Peyer's patch (tissue), 4 donors: ENCODE measurements around the gene PNPLA8. TPM values are rescaled to one million over a fixed set of nuclear protein-coding genes. Genes with fewer than 3 reads are reported as not detected.
A peak's percentile ranks its signal among the peaks of the same experiment; 100 is the strongest.

Source experiments
- DNase-seq, 3 donors: peaks; one replicate each; pipeline ENCODE4 v3.0.0-alpha.2; 2017 to 2019
- H3K27ac ChIP-seq, 4 donors: fragments of 200-600 bp; sonication (generic); one replicate each; pipeline ENCODE4 v1.5.1; 2016 to 2019
- H3K27me3 ChIP-seq, 2 donors: fragments of 200-600 bp; sonication (generic); one replicate each; pipeline ENCODE4 v1.5.1; 2019
- H3K36me3 ChIP-seq, 3 donors: fragments of 200-600 bp; sonication (generic); one replicate each; pipeline ENCODE4 v1.5.1; 2016 to 2019
- H3K4me1 ChIP-seq, 4 donors: fragments of 200-600 bp; sonication (generic); one replicate each; pipeline ENCODE4 v1.5.1; 2016 to 2019
- H3K4me3 ChIP-seq, 4 donors: fragments of 200-600 bp; sonication (generic); 1 replicate in 3 of 4; 2 replicates in 1 of 4; pipeline ENCODE4 v1.5.1; 2016 to 2019; ENCODE audit warnings: mild to moderate bottlenecking in 1 of 4
- H3K9me3 ChIP-seq, 4 donors: fragments of 200-600 bp; sonication (generic); one replicate each; pipeline ENCODE4 v1.5.1; 2016 to 2019; ENCODE audit warnings: mild to moderate bottlenecking in 1 of 4
- CTCF ChIP-seq, 6 experiments: fragments of 450-650 bp in 4 of 6; fragments of 200-600 bp in 2 of 6; sonication (generic) in 1 of 6; IDR thresholded peaks; one replicate each; pipeline ENCODE4 v1.5.1; 2017 to 2019; ENCODE audit warnings: antibody characterized with exemption in 6 of 6, mild to moderate bottlenecking in 3 of 6, moderate library complexity in 1 of 6
- POLR2A ChIP-seq, 2 donors: fragments of 450-650 bp; IDR thresholded peaks; one replicate each; pipeline ENCODE4 v1.5.1; 2017; ENCODE audit warnings: antibody characterized with exemption in 2 of 2, mild to moderate bottlenecking in 2 of 2, moderate library complexity in 2 of 2
- total RNA-seq, 4 donors: library from RNA; depleted of rRNA; stranded (reverse); fragments of >200 nt; gene quantifications; one replicate each; pipeline ENCODE4 v1.1.0, GENCODE V29; 2016

Gene PNPLA8
- total RNA-seq, 4 donors from 2014 or later: 8.9 to 28.9 (median 20.1) TPM

- TF ChIP-seq CTCF (IDR thresholded peaks at IDR 0.05) (no peak), POLR2A (IDR thresholded peaks at IDR 0.05) (no peak)
- DNase-seq: no peak
- H3K4me1 ChIP-seq: no peaks in the 10 kb centered on the region
- no peaks in the 10 kb centered on the region for H3K9me3 ChIP-seq
- H3K27ac ChIP-seq: no peak overlapping the region
- no peak overlapping the region for H3K4me3 ChIP-seq
- H3K36me3 ChIP-seq: no peaks in the 10 kb centered on the region
- no peaks in the 10 kb centered on the region for H3K27me3 ChIP-seq
Measured at GRCh38 chr7:108535744-108536143, 9.8 kb upstream of the PNPLA8 start.

- Histone ChIP-seq H3K36me3 (no peaks in the 10 kb centered on the region), H3K27me3 (no peaks in the 10 kb centered on the region), H3K4me1 (no peaks in the 10 kb centered on the region), H3K9me3 (no peaks in the 10 kb centered on the region), H3K27ac (no peak overlapping the region), H3K4me3 (no peak overlapping the region)
- no peak for DNase-seq
- TF ChIP-seq POLR2A (IDR thresholded peaks at IDR 0.05) (no peak), CTCF (IDR thresholded peaks at IDR 0.05) (no peak)
Measured at GRCh38 chr7:108535257-108535656, 9.3 kb upstream of the PNPLA8 start.

GRCh38 chr7:108533712-108534111, 7.8 kb upstream of the PNPLA8 start:
- Histone ChIP-seq H3K4me1 (no peaks in the 10 kb centered on the region), H3K27ac (no peak overlapping the region), H3K4me3 (no peak overlapping the region), H3K36me3 (no peaks in the 10 kb centered on the region), H3K9me3 (no peaks in the 10 kb centered on the region), H3K27me3 (no peaks in the 10 kb centered on the region)
- no peak for TF ChIP-seq CTCF (IDR thresholded peaks at IDR 0.05)
- no peak for TF ChIP-seq POLR2A (IDR thresholded peaks at IDR 0.05)
- DNase-seq: no peak

- Histone ChIP-seq H3K27me3 (no peaks in the 10 kb centered on the region), H3K9me3 (no peaks in the 10 kb centered on the region), H3K4me3 (no peak overlapping the region), H3K36me3 (no peaks in the 10 kb centered on the region), H3K4me1 (peaks cover 0 to 8% (median 3%) of the 10 kb centered on the region in 4 donors), H3K27ac (no peak overlapping the region)
- no peak for DNase-seq
- TF ChIP-seq POLR2A (IDR thresholded peaks at IDR 0.05) (no peak), CTCF (IDR thresholded peaks at IDR 0.05) (no peak)
Measured at GRCh38 chr7:108529341-108529740, 3.4 kb upstream of the PNPLA8 start.

- Histone ChIP-seq H3K9me3 (no peaks in the 10 kb centered on the region), H3K36me3 (no peaks in the 10 kb centered on the region), H3K4me3 (no peak overlapping the region), H3K4me1 (peaks cover 0 to 18% (median 7%) of the 10 kb centered on the region in 4 donors), H3K27me3 (no peaks in the 10 kb centered on the region), H3K27ac (peak overlapping the region in 1 of 4 donors; percentile 45)
- TF ChIP-seq POLR2A (IDR thresholded peaks at IDR 0.05): no peak
- no peak for TF ChIP-seq CTCF (IDR thresholded peaks at IDR 0.05)
- DNase-seq: no peak
Measured at GRCh38 chr7:108528183-108528712, 2.3 kb upstream of the PNPLA8 start.

- H3K4me3 ChIP-seq: peak overlapping the region; percentile 54 to 95 (median 79)
- TF ChIP-seq POLR2A (IDR thresholded peaks at IDR 0.05) (no peak), CTCF (IDR thresholded peaks at IDR 0.05) (no peak)
- no peak for DNase-seq
- peaks cover 0 to 20% (median 10%) of the 10 kb centered on the region in 4 donors for H3K4me1 ChIP-seq
- no peaks in the 10 kb centered on the region for H3K27me3 ChIP-seq
- H3K27ac ChIP-seq: peak overlapping the region; percentile 94 to 100 (median 97)
- no peaks in the 10 kb centered on the region for H3K9me3 ChIP-seq
- H3K36me3 ChIP-seq: no peaks in the 10 kb centered on the region
Measured at GRCh38 chr7:108526768-108527017, 758 bp upstream of the PNPLA8 start.
